MM.1S (cell line): Measurements from ENCODE around the gene OTULINL.

Experiments
- DNase-seq: peaks from one replicate; pipeline ENCODE4 v3.0.0-alpha.2; 2015
- H2AFZ ChIP-seq: fragments of 300-600 bp; sonication (generic); 2 replicates; pipeline ENCODE4 v1.6.0; 2016; ENCODE audit warnings: antibody characterized with exemption, low read length
- H3F3A ChIP-seq: fragments of 300-600 bp; sonication (generic); 2 replicates; pipeline ENCODE4 v1.6.1; 2016; ENCODE audit warnings: mild to moderate bottlenecking, antibody characterized with exemption, low read length, moderate library complexity, mixed read lengths; ENCODE audit not compliant: insufficient read depth
- H3K27ac ChIP-seq: fragments of 300-600 bp; sonication (generic); 2 replicates; pipeline ENCODE4 v1.5.1; 2016; ENCODE audit warnings: mild to moderate bottlenecking, low read length
- H3K27me3 ChIP-seq: fragments of 300-600 bp; sonication (generic); replicated peaks from 2 replicates; pipeline ENCODE4 v1.6.0; 2016; ENCODE audit warnings: low read length; ENCODE audit not compliant: insufficient read depth
- H3K36me3 ChIP-seq: fragments of 300-600 bp; sonication (generic); replicated peaks from 2 replicates; pipeline ENCODE4 v1.6.1; 2016; ENCODE audit warnings: mild to moderate bottlenecking, low read length, mixed read lengths; ENCODE audit not compliant: insufficient read depth
- H3K4me1 ChIP-seq: fragments of 300-600 bp; sonication (generic); 2 replicates; pipeline ENCODE4 v1.6.1; 2016; ENCODE audit warnings: low read length, mixed read lengths
- H3K4me2 ChIP-seq: fragments of 300-600 bp; sonication (generic); 2 replicates; pipeline ENCODE4 v1.6.0; 2016; ENCODE audit warnings: low read depth, low read length
- H3K4me3 ChIP-seq: fragments of 300-600 bp; sonication (generic); 2 replicates; pipeline ENCODE4 v1.5.1; 2016; ENCODE audit warnings: low read length, mixed read lengths
- H3K79me2 ChIP-seq: fragments of 300-600 bp; sonication (generic); 2 replicates; pipeline ENCODE4 v1.6.1; 2016; ENCODE audit warnings: mixed run types, low read length, mixed read lengths
- H3K9ac ChIP-seq: fragments of 300-600 bp; sonication (generic); 2 replicates; pipeline ENCODE4 v1.6.1; 2016; ENCODE audit warnings: low read length, mixed read lengths
- H3K9me2 ChIP-seq: fragments of 300-600 bp; sonication (generic); replicated peaks from 2 replicates; pipeline ENCODE4 v1.6.1; 2016; ENCODE audit warnings: mild to moderate bottlenecking, low read length, mixed read lengths; ENCODE audit not compliant: insufficient read depth
- H3K9me3 ChIP-seq: fragments of 300-600 bp; sonication (generic); replicated peaks from 2 replicates; pipeline ENCODE4 v1.6.1; 2016; ENCODE audit warnings: mild to moderate bottlenecking, low read length, mixed read lengths; ENCODE audit not compliant: insufficient read depth
- H4K20me1 ChIP-seq: fragments of 300-600 bp; sonication (generic); 2 replicates; pipeline ENCODE4 v1.6.1; 2016; ENCODE audit warnings: mild to moderate bottlenecking, low read length, moderate library complexity, mixed read lengths; ENCODE audit not compliant: insufficient read depth
- EZH2 ChIP-seq: fragments of 300-600 bp; sonication (generic); optimal IDR thresholded peaks from 2 replicates; pipeline ENCODE3; 2017; ENCODE audit warnings: low read depth, mild to moderate bottlenecking, antibody characterized with exemption, low read length, mixed read lengths
- EZH2phosphoT487 ChIP-seq: fragments of 300-600 bp; sonication (generic); IDR thresholded peaks from 2 replicates; pipeline ENCODE4 v1.6.1; 2018; ENCODE audit warnings: antibody characterized with exemption, low read length
- TF ChIP-seq, protein P1 (sequence below): fragments of 300-600 bp; sonication (generic); IDR thresholded peaks from 2 replicates; pipeline ENCODE4 v1.5.1; 2016; ENCODE audit warnings: antibody characterized with exemption, low read length, mixed read lengths

The OTULINL gene

DNA sequence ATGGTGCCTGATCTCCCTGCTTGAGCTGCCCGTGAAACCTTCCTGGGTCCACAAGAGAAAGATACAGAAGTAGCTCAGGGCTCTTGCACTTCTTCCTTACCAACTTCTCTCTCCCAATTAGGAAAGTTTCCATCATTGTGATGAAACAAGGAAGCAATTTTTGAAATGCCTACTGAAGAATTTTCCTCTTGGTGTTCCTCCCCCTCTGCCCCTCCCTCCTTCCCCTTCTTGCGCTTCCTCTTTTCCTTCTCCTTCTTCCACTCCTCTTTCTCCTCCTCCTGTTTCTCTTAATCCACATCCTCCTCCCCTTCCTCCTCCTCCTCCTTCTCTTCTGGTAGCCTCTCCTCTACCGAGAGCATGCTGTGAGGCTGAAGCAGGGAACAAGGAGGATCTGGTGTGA lies 36.3 kb upstream of the OTULINL start:
- H3K79me2 ChIP-seq, result no peaks in the 10 kb centered on the region
- no peak overlapping the region for H3K9ac ChIP-seq
- DNase-seq, result no peak
- no peaks in the 10 kb centered on the region for H3F3A ChIP-seq
- H3K27me3 ChIP-seq, result no peaks in the 10 kb centered on the region
- no peak overlapping the region for H3K27ac ChIP-seq
- no peaks in the 10 kb centered on the region for H4K20me1 ChIP-seq
- no peak overlapping the region for H3K4me2 ChIP-seq
- no peaks in the 10 kb centered on the region for H3K36me3 ChIP-seq
- H3K4me3 ChIP-seq, result no peak overlapping the region
- H3K4me1 ChIP-seq, result no peaks in the 10 kb centered on the region
- no peaks in the 10 kb centered on the region for H3K9me2 ChIP-seq
- no peaks in the 10 kb centered on the region for H3K9me3 ChIP-seq
- H2AFZ ChIP-seq, result no peak overlapping the region
- TF ChIP-seq EZH2, result no peak
- TF ChIP-seq, protein P1, sequence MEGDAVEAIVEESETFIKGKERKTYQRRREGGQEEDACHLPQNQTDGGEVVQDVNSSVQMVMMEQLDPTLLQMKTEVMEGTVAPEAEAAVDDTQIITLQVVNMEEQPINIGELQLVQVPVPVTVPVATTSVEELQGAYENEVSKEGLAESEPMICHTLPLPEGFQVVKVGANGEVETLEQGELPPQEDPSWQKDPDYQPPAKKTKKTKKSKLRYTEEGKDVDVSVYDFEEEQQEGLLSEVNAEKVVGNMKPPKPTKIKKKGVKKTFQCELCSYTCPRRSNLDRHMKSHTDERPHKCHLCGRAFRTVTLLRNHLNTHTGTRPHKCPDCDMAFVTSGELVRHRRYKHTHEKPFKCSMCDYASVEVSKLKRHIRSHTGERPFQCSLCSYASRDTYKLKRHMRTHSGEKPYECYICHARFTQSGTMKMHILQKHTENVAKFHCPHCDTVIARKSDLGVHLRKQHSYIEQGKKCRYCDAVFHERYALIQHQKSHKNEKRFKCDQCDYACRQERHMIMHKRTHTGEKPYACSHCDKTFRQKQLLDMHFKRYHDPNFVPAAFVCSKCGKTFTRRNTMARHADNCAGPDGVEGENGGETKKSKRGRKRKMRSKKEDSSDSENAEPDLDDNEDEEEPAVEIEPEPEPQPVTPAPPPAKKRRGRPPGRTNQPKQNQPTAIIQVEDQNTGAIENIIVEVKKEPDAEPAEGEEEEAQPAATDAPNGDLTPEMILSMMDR, result no peak
- no peak for TF ChIP-seq EZH2phosphoT487

DNA sequence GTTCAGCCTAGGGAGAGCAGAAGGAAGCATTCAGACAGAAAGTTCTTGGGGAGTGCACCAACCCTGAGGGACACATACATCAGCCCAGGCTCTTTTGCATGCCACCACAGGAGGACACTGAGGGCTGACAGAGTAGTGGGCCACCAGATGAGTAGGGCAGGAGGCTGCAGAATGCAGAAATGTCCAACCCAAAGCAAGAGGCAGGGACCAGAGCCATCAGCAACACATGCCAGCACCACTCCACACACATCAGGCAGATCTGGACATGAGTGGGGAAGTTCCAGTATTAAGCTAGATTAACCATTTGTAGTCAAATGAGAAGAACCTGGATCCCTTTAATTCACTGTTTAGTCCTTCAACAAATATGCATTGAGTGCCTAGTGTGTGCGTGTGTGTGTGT lies 35.7 kb upstream of the OTULINL start:
- no peaks in the 10 kb centered on the region for H3K9me3 ChIP-seq
- H3F3A ChIP-seq, result no peaks in the 10 kb centered on the region
- TF ChIP-seq, protein P1, result no peak
- TF ChIP-seq EZH2phosphoT487, result no peak
- no peak for TF ChIP-seq EZH2
- DNase-seq, result no peak
- no peaks in the 10 kb centered on the region for H3K9me2 ChIP-seq
- H3K9ac ChIP-seq, result no peak overlapping the region
- no peaks in the 10 kb centered on the region for H3K4me1 ChIP-seq
- no peak overlapping the region for H2AFZ ChIP-seq
- H3K36me3 ChIP-seq, result no peaks in the 10 kb centered on the region
- no peak overlapping the region for H3K27ac ChIP-seq
- no peaks in the 10 kb centered on the region for H3K27me3 ChIP-seq
- no peaks in the 10 kb centered on the region for H4K20me1 ChIP-seq
- H3K79me2 ChIP-seq, result no peaks in the 10 kb centered on the region
- no peak overlapping the region for H3K4me2 ChIP-seq
- no peak overlapping the region for H3K4me3 ChIP-seq

DNA sequence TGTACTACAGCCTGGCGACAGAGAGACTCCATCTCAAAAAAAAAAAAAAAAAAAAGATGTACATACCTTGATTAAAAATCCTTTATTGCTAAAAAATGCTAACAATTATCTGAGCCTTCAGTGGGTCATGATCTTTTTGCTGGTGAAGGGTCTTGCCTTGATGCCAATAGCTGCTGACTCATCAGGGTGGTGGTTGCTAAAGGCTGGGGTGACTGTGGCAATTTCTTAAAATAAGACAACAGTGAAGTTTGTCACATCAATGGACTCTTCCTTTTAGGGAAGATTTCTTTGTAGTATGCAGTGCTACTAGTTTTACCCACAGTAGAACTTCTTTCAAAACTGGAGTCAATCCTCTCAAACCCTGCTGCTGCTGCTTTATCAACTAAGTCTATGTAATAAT lies 33.9 kb upstream of the OTULINL start:
- no peaks in the 10 kb centered on the region for H3K9me3 ChIP-seq
- H3K9ac ChIP-seq, result no peak overlapping the region
- H2AFZ ChIP-seq, result no peak overlapping the region
- no peaks in the 10 kb centered on the region for H3K4me1 ChIP-seq
- no peak overlapping the region for H3K4me3 ChIP-seq
- no peaks in the 10 kb centered on the region for H3K79me2 ChIP-seq
- H3K36me3 ChIP-seq, result no peaks in the 10 kb centered on the region
- DNase-seq, result no peak
- TF ChIP-seq EZH2phosphoT487, result no peak
- TF ChIP-seq EZH2, result no peak
- TF ChIP-seq, protein P1, result no peak
- no peak overlapping the region for H3K27ac ChIP-seq
- no peaks in the 10 kb centered on the region for H3F3A ChIP-seq
- no peaks in the 10 kb centered on the region for H4K20me1 ChIP-seq
- no peaks in the 10 kb centered on the region for H3K27me3 ChIP-seq
- no peaks in the 10 kb centered on the region for H3K9me2 ChIP-seq
- no peak overlapping the region for H3K4me2 ChIP-seq
